Caco-2 (cell line): ENCODE results near the gene GPR137B. TPM values are rescaled to one million over a fixed set of nuclear protein-coding genes. Genes with fewer than 3 reads are reported as not detected.

ENCODE experiments used
- BruUV-seq: library from RNA; stranded (reverse); fragments of 400-500 nt; replicated peaks from 2 replicates; lab custom pipeline; 2021; lab: Mats Ljungman, UMichigan
- CTCF ChIA-PET: fragments of 300-600 bp; sonication (Branson Sonifier 250); formaldehyde crosslinking; loops from one replicate; lab custom pipeline; 2022; ENCODE audit warnings: antibody characterized with exemption; lab: Charles Lee
- POLR2A ChIA-PET: fragments of 300-600 bp; sonication (Branson Sonifier 250); formaldehyde crosslinking; loops from one replicate; lab custom pipeline; 2022; ENCODE audit warnings: antibody characterized with exemption; lab: Charles Lee
- DNase-seq, 2 experiments: peaks; one replicate each; pipeline versions ENCODE4 v3.0.0 to v3.0.0-alpha.2; 2020 to 2022
- H3K27me3 ChIP-seq: replicated peaks from 2 replicates; pipeline ENCODE4 v1.6.0; 2011; ENCODE audit warnings: low read length; ENCODE audit not compliant: control insufficient read depth, insufficient read depth
- H3K36me3 ChIP-seq: 2 replicates; pipeline ENCODE4 v1.5.1; 2011; ENCODE audit warnings: low read length; ENCODE audit not compliant: control insufficient read depth, insufficient read depth
- H3K4me1 ChIP-seq: fragments of 250-450 bp; sonication (Bioruptor Pico); 2 replicates; pipeline ENCODE4 v1.5.1; 2020; ENCODE audit warnings: mild to moderate bottlenecking
- H3K4me3 ChIP-seq: 2 replicates; pipeline ENCODE4 v1.5.1; 2011; ENCODE audit warnings: low read depth, mild to moderate bottlenecking, control low read depth, low read length
- H3K9me3 ChIP-seq: fragments of 250-450 bp; sonication (Bioruptor Pico); 2 replicates; pipeline ENCODE4 v1.5.1; 2020; ENCODE audit warnings: mild to moderate bottlenecking, moderate library complexity
- H3K27ac Mint-ChIP-seq: one replicate; pipeline ENCODE4 v1.8.0; 2022; ENCODE audit warnings: mixed read lengths; ENCODE audit not compliant: unreplicated experiment
- H3K27me3 Mint-ChIP-seq: one replicate; pipeline ENCODE4 v1.8.0; 2022; ENCODE audit warnings: mixed read lengths; ENCODE audit not compliant: insufficient read depth, unreplicated experiment
- H3K36me3 Mint-ChIP-seq: one replicate; pipeline ENCODE4 v1.8.0; 2022; ENCODE audit warnings: mild to moderate bottlenecking, mixed read lengths; ENCODE audit not compliant: insufficient read depth, unreplicated experiment
- H3K4me1 Mint-ChIP-seq: one replicate; pipeline ENCODE4 v1.8.0; 2022; ENCODE audit warnings: low read depth, mixed read lengths; ENCODE audit not compliant: unreplicated experiment
- H3K4me3 Mint-ChIP-seq: one replicate; pipeline ENCODE4 v1.8.0; 2022; ENCODE audit warnings: mild to moderate bottlenecking, moderate library complexity, mixed read lengths; ENCODE audit not compliant: unreplicated experiment
- H3K9me3 Mint-ChIP-seq: one replicate; pipeline ENCODE4 v1.8.0; 2022; ENCODE audit warnings: mixed read lengths; ENCODE audit not compliant: unreplicated experiment
- intact Hi-C: fragments of 100-400 bp; cut with micrococcal nuclease; formaldehyde crosslinking; loops from one replicate; pipeline ENCODE4 v1.10.0; 2022; ENCODE audit not compliant: unreplicated experiment
- total RNA-seq: library from RNA; stranded (reverse); gene quantifications from 2 replicates; pipeline ENCODE4 v1.2.3, GENCODE V29; 2022
- TF ChIP-seq, protein P1 (sequence below), 2 experiments: fragments of 200-600 bp in 1 of 2; IDR thresholded peaks; 1 replicate in 1 of 2; 2 replicates in 1 of 2; pipeline versions ENCODE4 v1.5.1 to v1.8.0; 2011 to 2022; ENCODE audit warnings: antibody characterized with exemption in 1 of 2, control low read depth in 1 of 2, inconsistent platforms in 1 of 2, low read depth in 1 of 2, low read length in 1 of 2, mild to moderate bottlenecking in 1 of 2, moderate library complexity in 1 of 2; ENCODE audit not compliant: insufficient read depth in 1 of 2, severe bottlenecking in 1 of 2, unreplicated experiment in 1 of 2

GPR137B gene
- total RNA-seq, 1 experiment from 2014 or later, result 5.9 TPM

- no peaks in the 10 kb centered on the region for H3K27me3 ChIP-seq
- H3K36me3 ChIP-seq, result no peaks in the 10 kb centered on the region
- no peak for DNase-seq
- H3K9me3 ChIP-seq, result 0 out of 2 replicates have a peak, but pooled peaks cover 4% of the 10 kb centered on the region
- Mint-ChIP-seq H3K9me3 (peaks cover 42% of the 10 kb centered on the region), H3K4me1 (peaks cover 7% of the 10 kb centered on the region), H3K27me3 (no peaks in the 10 kb centered on the region), H3K27ac (no peak overlapping the region), H3K36me3 (peaks cover 6% of the 10 kb centered on the region), H3K4me3 (no peak overlapping the region)
- ChIA-PET CTCF (no interaction called here), POLR2A (no interaction called here)
- TF ChIP-seq, protein P1, sequence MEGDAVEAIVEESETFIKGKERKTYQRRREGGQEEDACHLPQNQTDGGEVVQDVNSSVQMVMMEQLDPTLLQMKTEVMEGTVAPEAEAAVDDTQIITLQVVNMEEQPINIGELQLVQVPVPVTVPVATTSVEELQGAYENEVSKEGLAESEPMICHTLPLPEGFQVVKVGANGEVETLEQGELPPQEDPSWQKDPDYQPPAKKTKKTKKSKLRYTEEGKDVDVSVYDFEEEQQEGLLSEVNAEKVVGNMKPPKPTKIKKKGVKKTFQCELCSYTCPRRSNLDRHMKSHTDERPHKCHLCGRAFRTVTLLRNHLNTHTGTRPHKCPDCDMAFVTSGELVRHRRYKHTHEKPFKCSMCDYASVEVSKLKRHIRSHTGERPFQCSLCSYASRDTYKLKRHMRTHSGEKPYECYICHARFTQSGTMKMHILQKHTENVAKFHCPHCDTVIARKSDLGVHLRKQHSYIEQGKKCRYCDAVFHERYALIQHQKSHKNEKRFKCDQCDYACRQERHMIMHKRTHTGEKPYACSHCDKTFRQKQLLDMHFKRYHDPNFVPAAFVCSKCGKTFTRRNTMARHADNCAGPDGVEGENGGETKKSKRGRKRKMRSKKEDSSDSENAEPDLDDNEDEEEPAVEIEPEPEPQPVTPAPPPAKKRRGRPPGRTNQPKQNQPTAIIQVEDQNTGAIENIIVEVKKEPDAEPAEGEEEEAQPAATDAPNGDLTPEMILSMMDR (IDR thresholded peaks at IDR 0.05; ENCODE audit: insufficient read depth in 1 of 2, low read depth in 1 of 2, low read length in 1 of 2, severe bottlenecking in 1 of 2, unreplicated experiment in 1 of 2), result no peak
- no peak overlapping the region for H3K4me3 ChIP-seq
- no peaks in the 10 kb centered on the region for H3K4me1 ChIP-seq
- intact Hi-C loops, result no loop called here
- no TSS peak for BruUV-seq
These were observed 58.6 kb downstream of the GPR137B start for GRCh38 chr1:236200925-236201324.

- CTCF ChIA-PET, result no interaction called here
These were observed 59.4 kb downstream of the GPR137B start for GRCh38 chr1:236201786-236202185.

GRCh38 chr1:236204039-236204438 is 61.7 kb downstream of the GPR137B start:
- H3K4me3 ChIP-seq, result no peak overlapping the region
- H3K4me1 Mint-ChIP-seq, result no peaks in the 10 kb centered on the region
- 0 out of 2 replicates have a peak, but pooled peaks cover 4% of the 10 kb centered on the region for H3K9me3 ChIP-seq
- no peak overlapping the region for H3K4me3 Mint-ChIP-seq
- ChIA-PET CTCF (no interaction called here), POLR2A (no interaction called here)
- no peaks in the 10 kb centered on the region for H3K27me3 ChIP-seq
- intact Hi-C loops, result no loop called here
- no peak for DNase-seq
- peaks cover 6% of the 10 kb centered on the region for H3K36me3 Mint-ChIP-seq
- TF ChIP-seq, protein P1 (IDR thresholded peaks at IDR 0.05; ENCODE audit: insufficient read depth in 1 of 2, low read depth in 1 of 2, low read length in 1 of 2, severe bottlenecking in 1 of 2, unreplicated experiment in 1 of 2), result no peak
- no peaks in the 10 kb centered on the region for H3K27me3 Mint-ChIP-seq
- H3K27ac Mint-ChIP-seq, result no peak overlapping the region
- H3K36me3 ChIP-seq, result no peaks in the 10 kb centered on the region
- peaks cover 42% of the 10 kb centered on the region for H3K9me3 Mint-ChIP-seq
- H3K4me1 ChIP-seq, result no peaks in the 10 kb centered on the region
- no TSS peak for BruUV-seq

More at GRCh38 chr1:236201786-236202185, 59.4 kb downstream of the GPR137B start:
- Histone ChIP-seq H3K36me3 (no peaks in the 10 kb centered on the region), H3K4me1 (no peaks in the 10 kb centered on the region), H3K4me3 (no peak overlapping the region), H3K27me3 (no peaks in the 10 kb centered on the region), H3K9me3 (0 out of 2 replicates have a peak, but pooled peaks cover 4% of the 10 kb centered on the region)
- Mint-ChIP-seq H3K4me1 (peaks cover 7% of the 10 kb centered on the region), H3K27me3 (no peaks in the 10 kb centered on the region), H3K4me3 (no peak overlapping the region), H3K36me3 (peaks cover 6% of the 10 kb centered on the region), H3K27ac (no peak overlapping the region), H3K9me3 (peaks cover 42% of the 10 kb centered on the region)
- BruUV-seq, result no TSS peak
- TF ChIP-seq, protein P1 (IDR thresholded peaks at IDR 0.05; ENCODE audit: insufficient read depth in 1 of 2, low read depth in 1 of 2, low read length in 1 of 2, severe bottlenecking in 1 of 2, unreplicated experiment in 1 of 2), result no peak
- no peak for DNase-seq
- POLR2A ChIA-PET, result no interaction called here
- intact Hi-C loops, result no loop called here
